Heart right ventricle (tissue), 16 donors: Measurements from ENCODE around the gene ANO2. TPM values are rescaled to one million over a fixed set of nuclear protein-coding genes. Genes with fewer than 3 reads are reported as not detected.

Source experiments
- ATAC-seq, 8 donors: fragments of 200-7000 bp; cut with Tn5 transposase; one replicate each; pipeline ENCODE4 v1.9.1; 2020; ENCODE audit warnings: mild to moderate bottlenecking in 8 of 8, moderate library complexity in 8 of 8, moderate number of reproducible peaks in 1 of 8
- DNase-seq, 2 donors: peaks; one replicate each; pipeline ENCODE4 v3.0.0-alpha.2; 2020
- H3K27ac ChIP-seq, 10 donors: fragments of 200-600 bp; sonication (generic) in 2 of 10; one replicate each; pipeline versions ENCODE4 v1.5.0 to v1.8.0; 2020 to 2022; ENCODE audit warnings: mild to moderate bottlenecking in 3 of 10
- H3K27me3 ChIP-seq, 7 donors: fragments of 200-600 bp; one replicate each; pipeline ENCODE4 v1.8.0; 2021 to 2022; ENCODE audit warnings: mild to moderate bottlenecking in 2 of 7
- H3K36me3 ChIP-seq, 9 donors: fragments of 200-600 bp; sonication (generic) in 1 of 9; one replicate each; pipeline versions ENCODE4 v1.5.0 to v1.8.0; 2020 to 2022; ENCODE audit warnings: mild to moderate bottlenecking in 2 of 9
- H3K4me1 ChIP-seq, 9 donors: fragments of 200-600 bp; sonication (generic) in 1 of 9; one replicate each; pipeline versions ENCODE4 v1.5.0 to v1.8.0; 2020 to 2022; ENCODE audit warnings: mild to moderate bottlenecking in 4 of 9
- H3K4me3 ChIP-seq, 10 donors: fragments of 200-600 bp; sonication (generic) in 2 of 10; one replicate each; pipeline versions ENCODE4 v1.5.0 to v1.8.0; 2020 to 2022; ENCODE audit warnings: mild to moderate bottlenecking in 7 of 10, moderate library complexity in 2 of 10
- H3K9me3 ChIP-seq, 11 donors: fragments of 200-600 bp in 10 of 11; sonication (generic) in 2 of 11; one replicate each; pipeline versions ENCODE4 v1.5.0 to v1.8.0; 2013 to 2022; ENCODE audit warnings: mild to moderate bottlenecking in 2 of 11, control low read depth in 1 of 11, moderate library complexity in 1 of 11
- WGBS, 2 donors: extraction: QIAGEN DNeasy Blood & Tissue Kit; methylation state at CpG; one replicate each; pipeline ENCODE4 v1.1.7; 2013; ENCODE audit warnings: inconsistent platforms in 1 of 2; 5-methylcytosine and 5-hydroxymethylcytosine counted together
- intact Hi-C, 10 donors: fragments of 100-400 bp; cut with DNase I; formaldehyde crosslinking; loops; one replicate each; pipeline versions ENCODE4 v1.11.1 to v1.14.2; 2022
- polyA plus RNA-seq, 2 donors: library from polyadenylated mRNA; stranded (reverse); fragments of 200-250 nt; gene quantifications; one replicate each; pipeline ENCODE4 v1.2.3, GENCODE V29; 2013
- total RNA-seq, 10 donors: library from RNA; stranded (reverse); fragmentation: NEBNext Ultra II Directional in 3 of 10; extraction: Animal tissue kit (Norgen Biotek cat#: 25700) in 3 of 10; gene quantifications; one replicate each; pipeline versions ENCODE4 v1.2.1 to v1.2.4, GENCODE V29; 2021 to 2023
- TF ChIP-seq, protein P1 (sequence below), 9 donors: fragments of 200-600 bp; sonication (generic) in 2 of 9; IDR thresholded peaks; one replicate each; pipeline versions ENCODE4 v1.5.0 to v1.8.0; 2021 to 2022; ENCODE audit warnings: antibody characterized with exemption in 9 of 9, mild to moderate bottlenecking in 5 of 9, moderate library complexity in 1 of 9
- donor health status: Arrhythmogenic right ventricular cardiomyopathy.
- donor health status: ischemic (EF 13 %, LVEDD 7.1; RV severe dilation, severe dysfunction).
- donor health status: healthy with polysubstance abuse.
- donor health status: DM: no; HTN: yes; CAD: no.
- donor health status: DM: no; HTN: no; CAD: no.
- donor health status: ischemic (EF 25% LVEDD 6.9; RV normal size, moderate dysfunction).
- donor health status: ischemic (EF 25% LVEDD 5.7; RV mildly dilated, moderate dysfunction).
- donor health status: healthy.
- donor health status: DM: yes; HTN: yes; CAD: no.
- donor health status: Ischemic cardiomyopathy.
- donor health status: ischemic (EF 35%, LVEDD 5.7; RV mildly dilated, moderate dysfunction).
- donor health status: nonischemic (EF 11% LVEDD 7.7; RV severe dilation, severe dysfunction).
- donor health status: DM: yes; HTN: yes; CAD: no.
- donor health status: PGD.
- donor health status: ischemic (EF 29% LVEDD 5.4; RV normal size, mild dysfunction).
- donor health status: nonischemic (EF 23%, LVEDD 6.1; RV moderate dilation, normal function).

ANO2 gene
- total and polyA plus RNA-seq, 12 donors: 4.0 to 15.2 (median 12.0) TPM

DNA sequence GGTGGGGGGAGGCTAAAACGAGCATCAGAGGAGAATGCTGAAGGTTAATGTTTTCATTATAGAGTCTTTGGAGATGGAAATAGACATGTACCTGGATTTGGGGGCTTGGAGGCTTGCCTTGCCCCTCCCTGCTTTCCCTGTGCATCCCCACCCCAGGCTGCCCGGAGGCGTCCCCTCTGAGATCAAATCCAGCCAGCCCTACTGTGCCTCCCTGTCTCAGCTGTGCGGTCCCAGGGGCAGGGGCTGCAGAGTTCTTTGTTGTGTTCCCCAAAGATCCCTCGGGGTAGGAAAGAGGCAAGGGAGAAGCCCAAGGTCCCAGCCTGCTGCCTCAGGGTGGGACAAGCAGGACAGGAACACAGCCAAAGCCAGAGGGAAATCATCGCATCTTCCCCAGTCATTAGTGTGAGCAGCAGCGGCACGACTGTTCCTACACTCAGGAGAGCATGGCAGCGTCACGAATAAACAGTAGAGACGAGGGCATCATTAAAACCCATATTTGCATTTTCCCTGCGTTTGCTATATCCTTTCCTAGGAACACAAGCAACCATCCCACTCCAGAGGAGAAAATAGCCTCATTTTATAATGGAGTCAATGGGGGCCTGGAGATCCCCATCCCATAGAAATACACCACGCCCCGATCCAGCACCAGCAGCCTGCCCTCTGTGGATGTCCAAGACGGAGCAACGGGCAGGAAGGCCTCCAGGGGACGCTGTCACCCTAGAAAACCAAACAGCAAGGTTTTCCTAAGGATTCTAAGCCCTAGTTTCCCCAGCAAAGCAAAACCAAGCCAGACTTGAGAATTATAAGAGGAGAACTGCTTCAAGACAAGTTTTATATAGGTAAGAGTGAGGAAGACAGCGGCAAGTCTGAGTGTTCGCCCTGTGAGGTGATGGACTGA, 32.4 kb downstream of the ANO2 start:
- Histone ChIP-seq H3K9me3 (no peaks in the 10 kb centered on the region), H3K27ac (no peak overlapping the region), H3K27me3 (peaks cover 0 to 22% (median 6%) of the 10 kb centered on the region in 7 donors), H3K4me3 (no peak overlapping the region), H3K4me1 (no peaks in the 10 kb centered on the region), H3K36me3 (peaks cover 0 to 78% (median 0%) of the 10 kb centered on the region in 9 donors)
- TF ChIP-seq, protein P1, sequence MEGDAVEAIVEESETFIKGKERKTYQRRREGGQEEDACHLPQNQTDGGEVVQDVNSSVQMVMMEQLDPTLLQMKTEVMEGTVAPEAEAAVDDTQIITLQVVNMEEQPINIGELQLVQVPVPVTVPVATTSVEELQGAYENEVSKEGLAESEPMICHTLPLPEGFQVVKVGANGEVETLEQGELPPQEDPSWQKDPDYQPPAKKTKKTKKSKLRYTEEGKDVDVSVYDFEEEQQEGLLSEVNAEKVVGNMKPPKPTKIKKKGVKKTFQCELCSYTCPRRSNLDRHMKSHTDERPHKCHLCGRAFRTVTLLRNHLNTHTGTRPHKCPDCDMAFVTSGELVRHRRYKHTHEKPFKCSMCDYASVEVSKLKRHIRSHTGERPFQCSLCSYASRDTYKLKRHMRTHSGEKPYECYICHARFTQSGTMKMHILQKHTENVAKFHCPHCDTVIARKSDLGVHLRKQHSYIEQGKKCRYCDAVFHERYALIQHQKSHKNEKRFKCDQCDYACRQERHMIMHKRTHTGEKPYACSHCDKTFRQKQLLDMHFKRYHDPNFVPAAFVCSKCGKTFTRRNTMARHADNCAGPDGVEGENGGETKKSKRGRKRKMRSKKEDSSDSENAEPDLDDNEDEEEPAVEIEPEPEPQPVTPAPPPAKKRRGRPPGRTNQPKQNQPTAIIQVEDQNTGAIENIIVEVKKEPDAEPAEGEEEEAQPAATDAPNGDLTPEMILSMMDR (IDR thresholded peaks at IDR 0.05): no peak
- ATAC-seq (no peak), DNase-seq (no peak)
- intact Hi-C loops: no loop called here
- WGBS, 2 donors: 75 to 80% methylated on average over 19 of the region's 19 CpGs

DNA sequence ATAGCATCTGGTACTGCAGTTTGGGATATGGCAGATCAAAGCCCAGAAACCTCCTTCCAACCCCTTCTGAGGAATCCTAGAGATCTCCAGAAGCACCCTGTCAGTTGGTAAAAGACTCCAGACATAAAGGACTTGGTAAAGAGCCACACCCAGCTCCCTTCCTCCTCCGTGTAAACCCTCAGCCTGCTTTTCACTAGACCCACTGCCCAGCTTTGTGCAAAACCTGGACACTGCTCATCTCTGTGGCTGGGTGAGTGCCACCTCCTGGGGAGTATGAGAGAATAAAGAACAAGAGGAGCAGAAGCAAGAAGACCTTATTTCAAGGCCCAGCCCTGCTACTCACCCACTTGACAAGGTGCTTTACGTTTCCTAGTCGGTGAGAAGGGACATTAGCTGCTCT, 33.0 kb downstream of the ANO2 start:
- DNase-seq (no peak), ATAC-seq (no peak)
- 69 to 71% methylated on average over 3 of the region's 3 CpGs for WGBS, 2 donors
- no peaks in the 10 kb centered on the region for H3K4me1 ChIP-seq
- TF ChIP-seq, protein P1 (IDR thresholded peaks at IDR 0.05): no peak
- intact Hi-C loops: no loop called here
- H3K27ac ChIP-seq: no peak overlapping the region
- H3K9me3 ChIP-seq: peaks cover 0 to 4% (median 0%) of the 10 kb centered on the region in 11 donors
- H3K27me3 ChIP-seq: peaks cover 0 to 22% (median 6%) of the 10 kb centered on the region in 7 donors
- H3K4me3 ChIP-seq: no peak overlapping the region
- peaks cover 0 to 72% (median 0%) of the 10 kb centered on the region in 9 donors for H3K36me3 ChIP-seq

DNA sequence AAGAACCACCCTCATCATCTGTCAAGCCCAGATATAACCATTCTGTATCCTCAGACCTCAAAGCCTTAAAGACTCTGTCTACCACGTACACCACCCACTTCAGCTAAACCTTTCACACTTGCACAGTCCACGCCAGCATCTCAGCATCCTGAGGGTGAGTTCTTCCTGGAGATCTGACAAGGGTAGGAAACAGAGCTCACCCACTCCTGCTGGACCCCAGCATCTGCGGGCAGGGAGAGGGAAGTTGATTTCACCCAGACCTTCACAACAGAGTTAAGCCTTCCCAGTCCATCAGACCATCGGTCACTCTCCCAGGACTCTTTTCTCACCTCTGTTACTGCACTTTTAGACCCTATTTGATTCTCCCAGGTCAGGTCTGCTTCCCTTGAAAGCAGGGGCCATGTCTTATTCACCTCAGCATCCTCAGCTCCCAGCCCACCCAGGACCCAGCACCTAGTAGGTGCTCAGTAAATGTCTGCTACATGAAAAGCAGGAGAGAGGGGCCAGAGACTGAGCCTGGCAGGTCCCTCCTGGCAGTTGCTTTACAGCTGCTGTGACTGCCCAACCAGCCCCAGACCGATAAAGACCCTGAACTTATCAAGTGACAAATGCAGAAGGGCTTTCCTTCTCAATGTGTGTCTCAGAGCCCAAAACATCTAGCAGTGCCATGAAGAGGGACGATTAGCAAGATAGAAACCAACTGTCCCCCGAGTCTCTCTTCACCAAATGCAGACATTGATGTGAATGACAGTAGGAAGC, 34.1 kb downstream of the ANO2 start:
- TF ChIP-seq, protein P1 (IDR thresholded peaks at IDR 0.05): no peak
- Histone ChIP-seq H3K27ac (no peak overlapping the region), H3K4me3 (no peak overlapping the region), H3K9me3 (peaks cover 0 to 4% (median 0%) of the 10 kb centered on the region in 11 donors), H3K27me3 (peaks cover 0 to 22% (median 6%) of the 10 kb centered on the region in 7 donors), H3K4me1 (no peaks in the 10 kb centered on the region), H3K36me3 (peaks cover 0 to 65% (median 0%) of the 10 kb centered on the region in 9 donors)
- 77 to 83% methylated on average over 7 of the region's 7 CpGs for WGBS, 2 donors
- no peak for ATAC-seq
- DNase-seq: no peak
- intact Hi-C loops: no loop called here

DNA sequence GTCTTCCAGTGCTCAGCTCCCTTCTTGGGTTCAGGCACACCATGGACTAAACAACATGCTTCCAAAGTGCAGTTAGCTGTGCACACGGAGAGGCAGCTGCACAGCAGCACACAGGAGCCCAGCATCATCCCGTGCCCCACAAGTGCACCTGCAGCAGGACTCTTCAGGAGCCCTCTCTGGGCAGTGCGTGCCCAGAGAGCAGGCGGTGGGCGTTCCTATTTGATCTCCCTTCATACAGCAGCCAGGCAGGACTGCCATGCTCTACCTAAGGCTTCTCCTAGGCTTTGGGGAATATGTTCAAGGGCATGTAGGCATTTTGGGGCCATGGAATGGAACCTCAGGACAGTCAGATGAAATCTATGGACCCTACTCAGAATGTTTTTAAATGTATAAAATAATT, 35.5 kb downstream of the ANO2 start:
- ATAC-seq (no peak), DNase-seq (no peak)
- Histone ChIP-seq H3K4me1 (no peaks in the 10 kb centered on the region), H3K27me3 (peaks cover 0 to 29% (median 6%) of the 10 kb centered on the region in 7 donors), H3K4me3 (no peak overlapping the region), H3K36me3 (peaks cover 0 to 65% (median 0%) of the 10 kb centered on the region in 9 donors), H3K9me3 (peaks cover 0 to 4% (median 0%) of the 10 kb centered on the region in 11 donors), H3K27ac (no peak overlapping the region)
- TF ChIP-seq, protein P1 (IDR thresholded peaks at IDR 0.05): no peak
- intact Hi-C loops: no loop called here
- WGBS, 2 donors: 86 to 89% methylated on average over 5 of the region's 5 CpGs
